Lung (tissue), 12 donors: ENCODE data around the gene TMEM218. TPM values are rescaled to one million over a fixed set of nuclear protein-coding genes. Genes with fewer than 3 reads are reported as not detected.
A peak's percentile ranks its signal among the peaks of the same experiment; 100 is the strongest.

Source experiments
- ATAC-seq: fragments of 200-7000 bp; cut with Tn5 transposase; one replicate; pipeline ENCODE4 v1.9.1; 2020; ENCODE audit warnings: moderate number of reproducible peaks; ENCODE audit not compliant: insufficient read depth, low FRiP score
- DNase-seq, 3 donors: peaks; one replicate each; pipeline ENCODE4 v3.0.0-alpha.2; 2013 to 2017
- H3K27ac ChIP-seq, 2 donors: one replicate each; pipeline ENCODE4 v1.5.1; 2013; ENCODE audit warnings: mild to moderate bottlenecking in 2 of 2, moderate library complexity in 2 of 2, control low read depth in 1 of 2, inconsistent platforms in 1 of 2, low read depth in 1 of 2, low read length in 1 of 2
- H3K27me3 ChIP-seq, 3 donors: one replicate each; pipeline ENCODE4 v1.5.1; 2013; ENCODE audit warnings: low read length in 2 of 3; ENCODE audit not compliant: control insufficient read depth in 3 of 3, insufficient read depth in 3 of 3
- H3K36me3 ChIP-seq, 4 donors: one replicate each; pipeline ENCODE4 v1.5.1; 2013; ENCODE audit warnings: low read length in 4 of 4, mild to moderate bottlenecking in 1 of 4, moderate library complexity in 1 of 4; ENCODE audit not compliant: control insufficient read depth in 4 of 4, insufficient read depth in 4 of 4
- H3K4me1 ChIP-seq, 5 donors: one replicate each; pipeline ENCODE4 v1.5.1; 2013; ENCODE audit warnings: low read length in 5 of 5, mild to moderate bottlenecking in 2 of 5, moderate library complexity in 1 of 5; ENCODE audit not compliant: control insufficient read depth in 5 of 5, insufficient read depth in 5 of 5
- H3K4me3 ChIP-seq: one replicate; pipeline ENCODE4 v1.5.1; 2013; ENCODE audit warnings: mild to moderate bottlenecking, control low read depth, moderate library complexity
- H3K9ac ChIP-seq, 2 donors: one replicate each; pipeline ENCODE4 v1.5.1; 2013; ENCODE audit warnings: low read length in 2 of 2, control low read depth in 1 of 2; ENCODE audit not compliant: insufficient read depth in 1 of 2
- H3K9me3 ChIP-seq, 4 donors: one replicate each; pipeline ENCODE4 v1.5.1; 2013; ENCODE audit warnings: low read length in 3 of 4, mild to moderate bottlenecking in 1 of 4, moderate library complexity in 1 of 4; ENCODE audit not compliant: control insufficient read depth in 4 of 4, insufficient read depth in 3 of 4
- CTCF ChIP-seq: IDR thresholded peaks from 2 replicates; pipeline ENCODE4 v1.5.1; 2012; ENCODE audit warnings: mild to moderate bottlenecking; ENCODE audit errors: control extremely low read depth, extremely low read depth
- WGBS, 2 donors: extraction: QIAGEN DNeasy Blood & Tissue Kit; methylation state at CpG; one replicate each; pipeline ENCODE4 v1.1.7; 2013; 5-methylcytosine and 5-hydroxymethylcytosine counted together
- polyA plus RNA-seq, 2 donors: library from polyadenylated mRNA; stranded (reverse); fragments of 200-250 nt; gene quantifications; one replicate each; pipeline ENCODE4 v1.2.1, GENCODE V29; 2013
- total RNA-seq, 2 donors: library from RNA; depleted of rRNA in 1 of 2; stranded (reverse); fragments of >200 nt in 1 of 2; gene quantifications; one replicate each; pipeline ENCODE4 v1.2.1, GENCODE V29; 2014 to 2021
- donor health status: control.
- donor health status: control.
- donor health status: Bipolar disorder and iron deficiency.
- donor health status: healthy.
- donor health status: DM: yes; HTN: yes; CAD: no.

Gene TMEM218
- total and polyA plus RNA-seq, 4 donors, result 23.3 to 39.9 (median 27.4) TPM

GRCh38 chr11:125112208-125112604, 780 bp upstream of the TMEM218 start:
- WGBS, 2 donors, result 86 to 87% methylated on average over 9 of the region's 9 CpGs
- no peak for TF ChIP-seq CTCF
- Histone ChIP-seq H3K9me3 (no peaks in the 10 kb centered on the region), H3K9ac (peak overlapping the region in 1 of 2 donors; percentile 15), H3K4me1 (peaks cover 2 to 19% (median 6%) of the 10 kb centered on the region in 5 donors), H3K27ac (peak overlapping the region in 1 of 2 donors; percentile 43), H3K36me3 (peaks cover 0 to under 1% (median 0%) of the 10 kb centered on the region in 4 donors), H3K27me3 (no peaks in the 10 kb centered on the region), H3K4me3 (no peak overlapping the region)
- ATAC-seq (no peak), DNase-seq (no peak)

DNA sequence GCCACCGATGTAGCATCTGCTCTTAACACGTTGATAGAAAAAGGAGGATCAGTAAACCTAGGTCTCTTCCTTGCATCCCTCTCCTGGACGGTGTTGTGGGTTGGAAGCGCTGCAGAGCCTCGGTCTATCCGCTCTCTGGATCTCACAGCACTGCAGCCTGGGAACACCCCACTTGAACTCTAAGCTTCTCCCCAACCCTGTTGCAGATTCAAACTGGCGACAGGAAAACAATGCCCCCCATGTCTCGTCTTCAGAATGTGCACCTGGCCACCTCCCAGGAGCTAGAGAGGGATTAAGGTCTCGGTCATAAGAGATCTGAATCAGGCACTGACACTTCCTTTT, 454 bp downstream of the TMEM218 start:
- DNase-seq (no peak), ATAC-seq (no peak)
- H3K9ac ChIP-seq, result peak overlapping the region; percentile 75 to 94
- peaks cover 0 to 6% (median 2%) of the 10 kb centered on the region in 4 donors for H3K36me3 ChIP-seq
- H3K27ac ChIP-seq, result peak overlapping the region; percentile 67 to 70
- no peaks in the 10 kb centered on the region for H3K27me3 ChIP-seq
- TF ChIP-seq CTCF, result no peak
- peaks cover 2 to 19% (median 6%) of the 10 kb centered on the region in 5 donors for H3K4me1 ChIP-seq
- peak overlapping the region; percentile 43 for H3K4me3 ChIP-seq
- H3K9me3 ChIP-seq, result peaks cover 0 to 4% (median 0%) of the 10 kb centered on the region in 4 donors
- 1% methylated on average over 9 of the region's 9 CpGs for WGBS, 2 donors

DNA sequence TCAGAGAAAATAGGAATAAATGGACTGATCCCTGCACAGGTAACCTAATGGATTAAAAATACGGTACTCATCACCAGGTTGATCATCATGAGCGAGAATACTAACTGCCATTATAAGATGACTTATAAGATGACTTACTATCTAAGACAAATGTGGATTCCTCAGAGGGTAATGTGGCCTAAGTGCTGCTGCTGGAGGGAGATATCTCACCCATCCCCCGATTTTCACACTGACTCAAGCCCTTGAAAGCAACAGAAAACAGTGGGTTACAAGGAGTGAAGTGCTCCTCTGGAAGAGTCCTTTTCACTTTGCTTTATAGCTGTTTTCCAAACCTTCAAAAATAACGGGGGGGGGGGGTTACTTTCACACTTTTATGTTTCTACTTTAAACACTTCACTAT, 920 bp downstream of the TMEM218 start:
- no peak for ATAC-seq
- no peaks in the 10 kb centered on the region for H3K27me3 ChIP-seq
- H3K4me3 ChIP-seq, result no peak overlapping the region
- peak overlapping the region in 1 of 2 donors; percentile 94 for H3K9ac ChIP-seq
- H3K27ac ChIP-seq, result no peak overlapping the region
- H3K36me3 ChIP-seq, result peaks cover 0 to 6% (median 2%) of the 10 kb centered on the region in 4 donors
- H3K9me3 ChIP-seq, result peaks cover 0 to 4% (median 0%) of the 10 kb centered on the region in 4 donors
- no peak for TF ChIP-seq CTCF
- no peak for DNase-seq
- H3K4me1 ChIP-seq, result peaks cover 2 to 19% (median 6%) of the 10 kb centered on the region in 5 donors
- WGBS, 2 donors, result 55% methylated on average over 4 of the region's 4 CpGs

- 65 to 76% methylated on average over 3 of the region's 3 CpGs for WGBS, 2 donors
- Histone ChIP-seq H3K4me3 (no peak overlapping the region), H3K36me3 (peaks cover 0 to 6% (median 2%) of the 10 kb centered on the region in 4 donors), H3K27ac (no peak overlapping the region), H3K9me3 (peaks cover 0 to 4% (median 0%) of the 10 kb centered on the region in 4 donors), H3K27me3 (no peaks in the 10 kb centered on the region), H3K4me1 (peaks cover 2 to 19% (median 6%) of the 10 kb centered on the region in 5 donors), H3K9ac (no peak overlapping the region)
- DNase-seq, result no peak
- TF ChIP-seq CTCF, result no peak
- no peak for ATAC-seq
Measured at GRCh38 chr11:125108469-125108868, 3.0 kb downstream of the TMEM218 start.
